H1 (cell line): Measurements from ENCODE around the gene TNFRSF18.

Source experiments
- EP300 ChIP-seq, 2 experiments: IDR thresholded peaks; 1 replicate in 1 of 2; 2 replicates in 1 of 2; pipeline ENCODE4 v1.6.1; 2011 to 2012; ENCODE audit warnings: low read depth in 2 of 2, low read length in 2 of 2, mild to moderate bottlenecking in 2 of 2, borderline replicate concordance in 1 of 2, inconsistent platforms in 1 of 2, moderate library complexity in 1 of 2
- EZH2 ChIP-seq: fragments of 200-600 bp; sonication (generic); IDR thresholded peaks from 2 replicates; pipeline ENCODE4 v1.7.1; 2012; ENCODE audit warnings: low read depth, mild to moderate bottlenecking, moderate library complexity, low read length, inconsistent platforms; ENCODE audit not compliant: severe bottlenecking
- MAX ChIP-seq: IDR thresholded peaks from 2 replicates; pipeline ENCODE4 v1.6.1; 2012; ENCODE audit warnings: inconsistent platforms
- POLR2A ChIP-seq, 2 experiments: IDR thresholded peaks; 1 replicate in 1 of 2; 2 replicates in 1 of 2; pipeline ENCODE4 v1.6.1; 2011; ENCODE audit warnings: low read depth in 2 of 2, low read length in 2 of 2, mild to moderate bottlenecking in 2 of 2; ENCODE audit errors: control extremely low read depth in 1 of 2
- RBBP5 ChIP-seq: IDR thresholded peaks from 2 replicates; pipeline ENCODE4 v1.7.1; 2012; ENCODE audit warnings: low read depth, mild to moderate bottlenecking, inconsistent platforms, low read length, moderate library complexity, borderline replicate concordance
- RNF2 ChIP-seq: fragments of 200-900, 300-1000 bp; sonication (generic); IDR thresholded peaks from 2 replicates; pipeline ENCODE4 v1.7.1; 2016; ENCODE audit warnings: borderline replicate concordance, low read depth, mild to moderate bottlenecking, antibody characterized with exemption, low read length; ENCODE audit not compliant: poor library complexity, severe bottlenecking; ENCODE audit errors: missing control alignments
- SIN3A ChIP-seq, 2 experiments: IDR thresholded peaks in 1 of 2; conservative IDR thresholded peaks in 1 of 2; 2 replicates each; pipeline ENCODE4 v1.6.1; 2011 to 2012; ENCODE audit warnings: low read length in 2 of 2, improper control_type of control experiment in 1 of 2, low read depth in 1 of 2, mild to moderate bottlenecking in 1 of 2
- SRF ChIP-seq: IDR thresholded peaks from 2 replicates; pipeline ENCODE4 v1.6.1; 2011; ENCODE audit warnings: mild to moderate bottlenecking, low read depth, low read length, moderate library complexity
- SUZ12 ChIP-seq: fragments of 200-600 bp; sonication (generic); IDR thresholded peaks from 2 replicates; pipeline ENCODE4 v1.6.1; 2012; ENCODE audit warnings: mild to moderate bottlenecking, inconsistent platforms, low read length, moderate library complexity, mixed read lengths
- TAF7 ChIP-seq: optimal IDR thresholded peaks from 2 replicates; pipeline ENCODE3; 2011; ENCODE audit warnings: low read depth, mild to moderate bottlenecking, inconsistent platforms, low read length, moderate library complexity, borderline replicate concordance
- TF ChIP-seq, protein P1 (sequence below): IDR thresholded peaks from 2 replicates; pipeline ENCODE4 v1.6.1; 2011; ENCODE audit warnings: low read depth, mild to moderate bottlenecking, low read length; ENCODE audit not compliant: insufficient read depth
- TF ChIP-seq, protein P2 (sequence below), 3 experiments: IDR thresholded peaks; 1 replicate in 2 of 3; 2 replicates in 1 of 3; pipeline versions ENCODE4 v1.5.1 to v1.6.1; 2011; ENCODE audit warnings: low read length in 3 of 3, mild to moderate bottlenecking in 3 of 3, inconsistent platforms in 2 of 3, low read depth in 1 of 3, moderate library complexity in 1 of 3; ENCODE audit not compliant: insufficient read depth in 1 of 3; ENCODE audit errors: control extremely low read depth in 1 of 3

DNA sequence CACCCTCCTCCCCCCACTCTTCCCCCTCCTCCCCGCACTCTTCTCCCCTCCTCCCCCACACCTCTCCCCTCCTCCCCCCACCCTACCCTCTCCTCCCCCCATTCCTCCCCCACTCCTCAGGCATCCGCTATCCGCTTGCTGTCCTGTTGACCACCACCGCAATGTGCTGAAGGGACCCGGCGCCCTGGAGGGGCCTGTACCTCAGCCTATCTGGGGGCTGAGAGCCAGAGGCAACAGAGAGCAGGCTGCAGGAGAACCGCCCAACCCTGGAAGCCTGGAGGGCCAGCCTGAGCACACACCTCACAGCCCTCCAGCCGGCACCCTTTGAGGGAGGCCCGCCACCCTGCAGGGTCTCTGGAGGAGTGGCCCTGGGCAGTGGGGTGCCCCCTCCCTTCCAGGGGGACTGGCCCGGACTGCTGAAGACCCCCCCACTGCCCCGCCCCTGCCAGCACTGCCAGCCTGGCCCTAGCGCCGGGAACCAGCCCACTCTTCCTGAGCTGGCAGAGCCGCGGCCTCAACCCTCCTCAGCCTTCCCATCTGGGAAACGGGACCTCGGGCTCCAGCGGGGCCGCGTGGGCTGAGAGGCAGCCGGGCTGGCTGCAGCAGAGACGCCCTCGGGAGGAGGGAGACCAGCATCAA lies 38.9 kb upstream of the TNFRSF18 start:
- TF ChIP-seq SIN3A (conservative IDR thresholded peaks at IDR 0.05 in 1 of 2, IDR thresholded peaks at IDR 0.05 in 1 of 2; ENCODE audit: low read depth in 1 of 2, low read length in 2 of 2): no peak
- TF ChIP-seq, protein P1, sequence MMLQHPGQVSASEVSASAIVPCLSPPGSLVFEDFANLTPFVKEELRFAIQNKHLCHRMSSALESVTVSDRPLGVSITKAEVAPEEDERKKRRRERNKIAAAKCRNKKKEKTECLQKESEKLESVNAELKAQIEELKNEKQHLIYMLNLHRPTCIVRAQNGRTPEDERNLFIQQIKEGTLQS: no peak
- TF ChIP-seq POLR2A (IDR thresholded peaks at IDR 0.05; ENCODE audit: control extremely low read depth in 1 of 2, low read depth in 2 of 2, low read length in 2 of 2): no peak
- no peak for TF ChIP-seq RBBP5
- no peak for TF ChIP-seq EP300 (IDR thresholded peaks at IDR 0.05; ENCODE audit: borderline replicate concordance in 1 of 2, low read depth in 2 of 2, low read length in 2 of 2)
- TF ChIP-seq SRF: no peak
- TF ChIP-seq EZH2: no peak
- TF ChIP-seq, protein P2, sequence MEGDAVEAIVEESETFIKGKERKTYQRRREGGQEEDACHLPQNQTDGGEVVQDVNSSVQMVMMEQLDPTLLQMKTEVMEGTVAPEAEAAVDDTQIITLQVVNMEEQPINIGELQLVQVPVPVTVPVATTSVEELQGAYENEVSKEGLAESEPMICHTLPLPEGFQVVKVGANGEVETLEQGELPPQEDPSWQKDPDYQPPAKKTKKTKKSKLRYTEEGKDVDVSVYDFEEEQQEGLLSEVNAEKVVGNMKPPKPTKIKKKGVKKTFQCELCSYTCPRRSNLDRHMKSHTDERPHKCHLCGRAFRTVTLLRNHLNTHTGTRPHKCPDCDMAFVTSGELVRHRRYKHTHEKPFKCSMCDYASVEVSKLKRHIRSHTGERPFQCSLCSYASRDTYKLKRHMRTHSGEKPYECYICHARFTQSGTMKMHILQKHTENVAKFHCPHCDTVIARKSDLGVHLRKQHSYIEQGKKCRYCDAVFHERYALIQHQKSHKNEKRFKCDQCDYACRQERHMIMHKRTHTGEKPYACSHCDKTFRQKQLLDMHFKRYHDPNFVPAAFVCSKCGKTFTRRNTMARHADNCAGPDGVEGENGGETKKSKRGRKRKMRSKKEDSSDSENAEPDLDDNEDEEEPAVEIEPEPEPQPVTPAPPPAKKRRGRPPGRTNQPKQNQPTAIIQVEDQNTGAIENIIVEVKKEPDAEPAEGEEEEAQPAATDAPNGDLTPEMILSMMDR (IDR thresholded peaks at IDR 0.05; ENCODE audit: control extremely low read depth in 1 of 3, insufficient read depth in 1 of 3, low read depth in 1 of 3, low read length in 3 of 3): no peak
- no peak for TF ChIP-seq MAX
- TF ChIP-seq TAF7: no peak
- TF ChIP-seq RNF2: no peak
- TF ChIP-seq SUZ12: no peak
